HG03025 (cell line): Measurements from ENCODE around the gene PRDM16.

Source experiments
- ATAC-seq: cut with Tn5 transposase; IDR thresholded peaks from one replicate; pipeline ENCODE4 v1.9.1; 2021; ENCODE audit warnings: mild to moderate bottlenecking, moderate library complexity; ENCODE audit not compliant: unreplicated experiment, low FRiP score

The PRDM16 gene

DNA sequence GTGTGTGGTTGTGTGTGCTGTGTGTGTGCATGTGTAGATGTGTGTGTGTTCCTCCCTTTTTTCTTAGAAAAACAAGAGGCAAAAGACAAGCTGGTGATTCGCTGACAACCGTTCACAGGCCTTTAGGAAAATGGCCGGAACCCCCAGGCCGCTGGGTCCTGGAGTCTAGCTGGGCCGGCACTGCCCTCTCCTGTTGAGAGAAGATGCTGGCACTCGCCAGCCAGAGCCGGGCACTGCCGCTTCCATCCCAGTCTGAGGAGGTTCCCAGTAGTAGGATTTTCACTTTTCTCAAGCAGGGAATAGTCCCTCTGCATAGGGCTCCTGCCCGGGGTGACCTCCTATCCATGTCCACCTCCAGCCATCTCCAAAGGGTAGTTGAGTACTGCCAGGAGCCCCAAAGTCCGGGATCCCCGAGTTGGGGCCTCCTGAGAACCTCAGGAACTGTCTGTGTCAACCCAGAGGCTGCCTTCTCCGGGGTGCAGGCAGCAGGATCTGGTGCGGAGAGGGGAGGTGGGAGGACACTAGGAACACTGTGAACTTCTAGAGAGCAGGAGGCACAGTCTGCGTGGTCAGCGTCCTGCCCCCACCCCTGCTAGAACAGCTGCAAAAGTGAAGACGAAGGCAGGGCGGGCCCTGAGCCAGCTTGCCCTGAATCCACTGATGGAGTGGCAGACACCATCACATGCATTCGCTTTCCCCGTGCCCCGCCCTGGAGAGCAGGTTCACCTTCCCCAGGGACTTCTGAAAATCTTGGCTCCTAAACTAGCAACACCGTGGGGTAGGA lies 341.3 kb downstream of the PRDM16 start:
- ATAC-seq: no peak

- no peak for ATAC-seq
Measured at GRCh38 chr1:3411806-3412205, 342.8 kb downstream of the PRDM16 start.

- no peak for ATAC-seq
Measured at GRCh38 chr1:3412376-3412775, 343.4 kb downstream of the PRDM16 start.

DNA sequence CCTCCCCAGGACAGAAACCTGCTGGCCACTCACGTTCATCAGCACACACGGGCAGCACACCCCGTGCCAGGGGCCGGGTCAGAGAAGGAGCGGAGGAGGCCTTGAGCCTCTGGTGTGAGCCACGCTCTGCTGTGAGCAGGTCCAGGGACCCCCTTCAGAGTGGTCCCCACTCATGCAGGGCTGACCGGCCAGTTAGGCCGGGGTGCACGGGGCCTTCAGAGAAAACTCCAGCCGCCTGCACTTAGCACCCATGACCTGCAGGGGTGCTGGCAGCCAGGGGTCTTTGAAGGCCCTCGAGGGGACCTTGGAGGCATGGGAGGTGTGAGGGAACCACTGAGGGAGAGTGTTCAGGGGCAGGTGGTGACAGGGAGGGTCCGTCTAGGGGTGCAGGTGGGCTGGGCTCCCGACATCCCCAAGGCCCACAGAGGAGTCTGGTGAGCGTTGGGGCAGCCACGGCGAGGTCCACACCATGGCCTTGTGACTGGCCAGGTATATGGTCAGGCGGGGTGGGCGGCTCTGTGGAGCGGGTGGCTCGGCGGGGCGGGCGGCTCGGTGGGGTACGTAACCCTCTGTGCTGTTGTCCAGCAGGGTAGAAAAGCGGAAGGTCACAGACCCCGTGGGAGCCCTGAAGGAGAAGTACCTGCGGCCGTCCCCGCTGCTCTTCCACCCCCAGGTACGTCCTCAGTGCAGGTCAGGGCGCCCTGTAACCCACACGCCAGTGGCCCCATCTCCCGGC lies 345.1 kb downstream of the PRDM16 start:
- ATAC-seq: no peak

- no peak for ATAC-seq
Measured at GRCh38 chr1:3415260-3416090, 346.5 kb downstream of the PRDM16 start.

- no peak for ATAC-seq
Measured at GRCh38 chr1:3417082-3417739, 348.2 kb downstream of the PRDM16 start.

- no peak for ATAC-seq
Measured at GRCh38 chr1:3417934-3418333, 348.9 kb downstream of the PRDM16 start.

- ATAC-seq: no peak
Measured at GRCh38 chr1:3418600-3418999, 349.6 kb downstream of the PRDM16 start.

DNA sequence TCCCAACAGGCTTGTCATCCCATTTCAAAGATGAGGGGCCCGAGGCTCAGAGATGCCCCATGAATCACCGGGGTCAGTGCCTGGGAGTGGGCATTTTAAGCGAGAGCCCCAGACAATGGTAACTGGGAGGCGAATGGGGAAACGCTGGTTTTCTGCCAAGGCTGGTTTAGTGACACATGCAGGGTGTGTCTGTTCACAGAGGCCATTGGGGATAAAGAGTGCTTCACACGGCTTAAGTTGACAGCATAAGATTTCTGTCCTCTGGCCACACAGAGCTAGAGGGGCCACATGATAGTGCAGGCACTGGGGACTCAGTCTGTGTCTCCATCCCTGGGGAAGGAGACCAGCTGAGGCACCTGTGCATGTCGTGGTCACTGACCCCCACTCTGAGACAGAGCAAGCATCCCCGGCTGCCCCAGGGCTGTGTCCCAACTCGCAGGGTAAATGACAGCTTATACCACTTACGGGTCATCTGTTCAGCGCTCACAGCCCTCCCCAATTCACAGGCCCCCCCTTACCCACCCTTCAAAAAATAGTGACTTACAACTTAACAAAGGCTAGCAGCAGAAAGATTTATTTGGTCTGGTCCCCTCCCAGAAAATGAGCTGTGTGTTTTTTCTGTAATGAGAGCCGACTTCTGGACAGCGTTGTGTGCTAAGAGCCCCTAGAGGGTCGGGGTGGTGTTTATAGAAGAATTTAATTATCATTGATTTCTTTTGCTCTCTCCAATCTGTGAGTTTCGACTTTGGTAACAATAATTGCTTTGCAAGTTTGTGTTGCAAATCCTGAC lies 350.6 kb downstream of the PRDM16 start:
- ATAC-seq: no peak

DNA sequence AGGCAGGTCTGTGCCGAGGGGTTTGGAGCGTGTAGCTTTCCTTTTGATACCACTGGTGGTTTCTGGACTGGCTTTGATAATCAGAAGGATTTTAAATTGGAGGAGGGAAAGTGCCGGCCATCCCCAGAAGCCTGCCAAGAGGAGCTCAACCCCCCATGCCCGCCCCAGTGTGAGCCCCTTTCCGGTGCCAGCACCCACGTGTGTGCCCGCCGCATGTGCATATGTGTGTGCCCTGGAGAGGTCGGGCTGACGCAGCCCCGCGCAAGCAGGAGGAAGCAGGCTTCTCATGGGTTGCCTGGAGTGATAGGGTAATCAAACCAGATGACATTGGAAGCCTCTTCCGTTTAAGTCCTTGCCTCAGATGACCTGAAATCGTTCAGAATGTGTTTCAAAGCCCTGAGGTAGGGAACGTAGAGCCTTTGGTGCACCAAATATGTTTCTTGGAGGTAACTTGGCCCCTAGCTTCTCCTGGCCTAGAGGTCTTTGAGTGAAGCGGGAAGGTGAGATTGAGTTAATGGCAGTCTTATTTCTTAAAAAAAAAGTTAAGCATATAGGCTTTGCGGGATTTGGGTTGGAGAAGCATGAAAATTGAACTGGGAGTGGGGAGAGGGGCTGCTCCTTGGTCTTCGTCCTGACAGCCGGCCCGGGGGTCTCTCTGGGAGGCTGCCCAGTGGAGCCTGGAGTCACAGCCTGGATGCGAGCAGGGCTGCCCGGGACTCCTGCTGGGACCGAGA lies 351.4 kb downstream of the PRDM16 start:
- ATAC-seq: no peak

DNA sequence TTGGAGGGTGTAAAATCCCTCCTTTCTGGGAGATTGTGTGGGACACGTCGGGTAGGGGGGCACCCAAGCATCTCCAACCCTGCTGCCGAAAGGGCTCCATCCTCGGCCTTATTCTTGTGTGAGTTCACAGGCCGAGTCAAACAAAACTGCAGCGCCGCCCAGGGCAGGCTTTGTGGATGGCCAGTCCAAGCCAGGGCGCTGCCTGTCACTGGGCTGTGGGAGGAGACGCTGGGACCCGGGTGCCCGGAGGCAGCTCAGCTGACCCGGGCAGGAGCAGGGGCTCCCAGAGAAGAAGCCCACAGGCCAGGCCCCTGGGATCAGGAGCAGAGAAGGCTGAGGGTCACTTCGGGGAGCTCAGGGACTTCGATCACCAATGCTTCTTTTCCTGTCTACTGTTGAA lies 353.6 kb downstream of the PRDM16 start:
- ATAC-seq: no peak

DNA sequence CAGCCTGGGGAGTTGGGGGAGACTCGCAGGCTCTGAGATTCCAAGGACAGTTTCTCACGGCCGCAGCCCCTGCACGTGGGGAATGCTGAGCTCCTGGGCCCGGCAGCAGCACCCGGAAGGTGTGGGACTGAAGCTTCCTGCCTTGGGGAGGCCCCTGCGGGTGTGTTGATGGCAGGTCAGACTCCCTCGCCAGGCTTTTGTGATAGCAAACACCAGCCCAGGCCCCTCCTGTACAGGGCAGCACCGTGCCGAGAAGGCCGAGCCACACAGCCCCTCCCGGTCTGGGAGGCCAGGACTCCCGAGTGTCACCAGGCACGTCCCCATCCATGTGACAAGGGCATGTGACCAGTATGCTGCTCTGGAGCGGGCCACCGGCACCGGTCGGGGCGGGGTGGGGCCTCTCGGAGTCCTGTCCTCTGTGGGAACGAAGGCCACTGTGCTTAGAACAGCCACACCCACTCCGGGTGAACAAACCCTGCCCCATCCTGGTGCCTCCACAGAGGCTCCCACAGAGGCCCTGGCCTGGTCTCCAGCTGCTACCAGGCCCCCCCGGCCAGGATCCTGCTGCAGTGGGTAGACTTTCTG lies 354.3 kb downstream of the PRDM16 start:
- ATAC-seq: no peak

DNA sequence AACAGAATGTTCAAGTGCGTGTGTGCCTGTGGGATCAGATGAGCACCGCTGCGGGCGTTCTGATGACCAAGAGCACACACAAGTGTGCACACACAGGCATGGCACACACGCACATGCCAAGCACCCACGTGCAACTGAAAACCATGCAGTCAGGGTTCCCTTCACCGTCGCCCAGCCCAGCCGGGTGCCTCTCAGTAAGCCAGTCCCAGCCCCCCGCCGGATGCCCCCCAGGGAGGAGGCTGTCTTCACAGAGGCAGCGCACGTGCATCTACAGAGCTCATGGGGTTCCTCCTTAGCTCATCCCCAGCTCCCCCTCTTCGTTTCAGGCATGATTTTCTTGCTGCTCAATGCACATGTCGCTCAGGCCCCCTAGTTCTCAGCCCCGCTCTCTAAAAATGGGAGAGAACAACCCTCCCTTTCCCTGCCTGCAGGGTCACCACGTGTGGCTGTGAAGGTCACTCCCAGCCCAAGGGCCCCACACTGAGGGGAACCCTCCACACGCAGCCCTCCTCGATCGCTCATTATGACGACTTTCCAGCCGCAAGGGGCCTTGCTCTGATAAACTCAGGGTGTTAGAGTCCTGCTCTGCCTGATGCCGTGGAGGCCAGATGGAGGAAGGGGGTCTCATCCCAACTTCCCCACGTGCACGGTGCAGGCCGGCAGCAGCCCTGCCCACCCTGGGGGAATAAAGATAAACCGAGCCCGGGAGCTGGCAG lies 355.1 kb downstream of the PRDM16 start:
- no peak for ATAC-seq

DNA sequence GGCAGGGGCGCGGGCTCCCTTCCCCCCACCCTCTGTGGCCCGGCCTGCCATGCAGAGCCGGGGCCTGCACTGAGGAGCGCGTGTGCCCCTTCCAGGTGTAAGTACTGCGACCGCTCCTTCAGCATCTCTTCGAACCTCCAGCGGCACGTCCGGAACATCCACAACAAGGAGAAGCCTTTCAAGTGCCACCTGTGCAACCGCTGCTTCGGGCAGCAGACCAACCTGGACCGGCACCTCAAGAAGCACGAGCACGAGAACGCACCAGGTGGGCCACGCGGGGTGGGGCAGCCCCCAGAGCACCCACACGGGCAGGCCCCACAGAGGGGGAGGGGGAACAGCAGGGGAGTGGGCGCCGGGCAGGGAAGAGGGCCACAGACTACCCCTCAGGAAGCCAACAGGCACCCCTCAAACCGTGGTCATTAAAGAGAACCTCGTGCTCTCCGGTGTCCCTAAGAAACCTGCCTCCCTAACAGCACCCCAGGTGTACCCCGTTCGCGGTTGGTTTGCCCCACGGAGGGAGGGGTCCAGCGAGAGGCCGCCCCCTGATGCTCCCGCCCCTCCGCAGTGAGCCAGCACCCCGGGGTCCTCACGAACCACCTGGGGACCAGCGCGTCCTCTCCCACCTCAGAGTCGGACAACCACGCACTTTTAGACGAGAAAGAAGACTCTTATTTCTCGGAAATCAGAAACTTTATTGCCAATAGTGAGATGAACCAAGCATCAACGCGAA lies 356.6 kb downstream of the PRDM16 start:
- no peak for ATAC-seq

GRCh38 chr1:3426956-3427535 lies 358.0 kb downstream of the PRDM16 start:
- ATAC-seq: no peak

GRCh38 chr1:3427711-3428704 lies 359.0 kb downstream of the PRDM16 start:
- ATAC-seq: no peak
